Measurements from ENCODE around the gene FZD4. TPM values are rescaled to one million over a fixed set of nuclear protein-coding genes. Genes with fewer than 3 reads are reported as not detected.

FZD4 gene
- total RNA-seq, 2 experiments from 2014 or later, result 0.07 to 0.16 TPM

GRCh38 chr11:86941871-86942599, 13.2 kb downstream of the FZD4 start:
- CTCF ChIA-PET, result interaction anchor here (5.3 kb wide), 1 partner anchor 348 kb away, joined by 32 read pairs; no protein-coding TSS in a partner anchor

GRCh38 chr11:86941077-86941870, 13.9 kb downstream of the FZD4 start:
- H3K9me3 Mint-ChIP-seq, result no peaks in the 10 kb centered on the region
- no peak overlapping the region for H3K27ac Mint-ChIP-seq

More at GRCh38 chr11:86941871-86942599, 13.2 kb downstream of the FZD4 start:
- no peak overlapping the region for H3K4me3 Mint-ChIP-seq
- no peaks in the 10 kb centered on the region for H3K4me1 Mint-ChIP-seq (ENCODE audit: low read depth)
- H3K27me3 Mint-ChIP-seq, result peaks cover 13% of the 10 kb centered on the region
- POLR2A ChIA-PET, result no interaction called here
- H3K36me3 Mint-ChIP-seq (ENCODE audit: low read depth), result no peaks in the 10 kb centered on the region
- intact Hi-C loops (cut with micrococcal nuclease), result no loop called here
- TF ChIP-seq CTCF (IDR thresholded peaks at IDR 0.05), result no peak
- ATAC-seq, result no peak
- H3K9me3 Mint-ChIP-seq, result no peaks in the 10 kb centered on the region
- no peak for DNase-seq
- H3K27ac Mint-ChIP-seq, result no peak overlapping the region

DNA sequence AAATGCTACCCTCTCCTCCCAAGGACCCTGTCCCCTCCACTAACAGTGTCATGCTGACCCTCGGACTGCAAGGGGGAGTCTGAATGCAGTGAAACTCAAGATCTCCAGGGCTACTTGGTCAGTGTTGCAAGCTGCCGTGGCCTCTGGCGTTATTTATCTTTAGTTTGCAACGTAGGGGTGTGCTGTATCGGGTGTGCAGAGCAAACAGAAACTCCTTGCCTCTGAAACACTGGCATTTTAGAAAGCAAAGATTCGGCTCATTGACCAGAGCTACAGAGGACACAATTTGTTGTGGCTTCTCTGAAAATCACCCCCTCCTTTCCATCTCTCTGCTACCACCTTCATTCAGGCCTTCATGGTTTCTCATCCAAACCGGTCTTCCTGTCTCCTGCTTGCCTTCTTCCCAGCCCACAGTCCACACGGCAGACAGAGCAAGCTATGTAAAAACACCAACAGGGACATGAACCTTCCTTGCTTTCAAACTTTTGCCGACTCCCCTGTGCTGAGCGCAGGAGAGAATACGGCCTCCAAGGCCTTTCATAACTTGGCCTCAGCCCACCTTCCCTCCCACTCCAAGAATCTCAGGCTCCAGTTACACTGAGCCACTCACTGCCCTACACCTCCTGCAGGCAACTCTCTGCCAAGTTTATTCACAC, 14.9 kb downstream of the FZD4 start:
- H3K4me3 Mint-ChIP-seq, result no peak overlapping the region
- no peak for TF ChIP-seq CTCF (IDR thresholded peaks at IDR 0.05)
- no peak for ATAC-seq
- intact Hi-C loops (cut with micrococcal nuclease), result no loop called here
- H3K27ac Mint-ChIP-seq, result no peak overlapping the region
- no peak for DNase-seq
- no peaks in the 10 kb centered on the region for H3K9me3 Mint-ChIP-seq
- no peaks in the 10 kb centered on the region for H3K4me1 Mint-ChIP-seq (ENCODE audit: low read depth)
- ChIA-PET CTCF (interaction anchor here (0.9 to 5.3 kb wide), 14 partner anchors 7 to 482 kb away, joined by 3 to 32 read pairs (median 4); no protein-coding TSS in a partner anchor), POLR2A (interaction anchor here (0.6 kb wide), 1 partner anchor 755 kb away, joined by 3 read pairs; no protein-coding TSS in a partner anchor)
- H3K27me3 Mint-ChIP-seq, result peaks cover 10% of the 10 kb centered on the region
- no peaks in the 10 kb centered on the region for H3K36me3 Mint-ChIP-seq (ENCODE audit: low read depth)

More at GRCh38 chr11:86941077-86941870, 13.9 kb downstream of the FZD4 start:
- peaks cover 12% of the 10 kb centered on the region for H3K27me3 Mint-ChIP-seq
- DNase-seq, result no peak
- intact Hi-C loops (cut with micrococcal nuclease), result no loop called here
- TF ChIP-seq CTCF (IDR thresholded peaks at IDR 0.05), result no peak
- no peaks in the 10 kb centered on the region for H3K36me3 Mint-ChIP-seq (ENCODE audit: low read depth)
- CTCF ChIA-PET, result interaction anchor here (0.7 to 5.3 kb wide), 3 partner anchors 71 to 349 kb away, joined by 3 to 32 read pairs (median 3); no protein-coding TSS in a partner anchor
- H3K4me3 Mint-ChIP-seq, result no peak overlapping the region
- ATAC-seq, result no peak
- POLR2A ChIA-PET, result interaction anchor here (0.6 kb wide), 1 partner anchor 540 kb away, joined by 4 read pairs; no protein-coding TSS in a partner anchor
- H3K4me1 Mint-ChIP-seq (ENCODE audit: low read depth), result no peaks in the 10 kb centered on the region

DNA sequence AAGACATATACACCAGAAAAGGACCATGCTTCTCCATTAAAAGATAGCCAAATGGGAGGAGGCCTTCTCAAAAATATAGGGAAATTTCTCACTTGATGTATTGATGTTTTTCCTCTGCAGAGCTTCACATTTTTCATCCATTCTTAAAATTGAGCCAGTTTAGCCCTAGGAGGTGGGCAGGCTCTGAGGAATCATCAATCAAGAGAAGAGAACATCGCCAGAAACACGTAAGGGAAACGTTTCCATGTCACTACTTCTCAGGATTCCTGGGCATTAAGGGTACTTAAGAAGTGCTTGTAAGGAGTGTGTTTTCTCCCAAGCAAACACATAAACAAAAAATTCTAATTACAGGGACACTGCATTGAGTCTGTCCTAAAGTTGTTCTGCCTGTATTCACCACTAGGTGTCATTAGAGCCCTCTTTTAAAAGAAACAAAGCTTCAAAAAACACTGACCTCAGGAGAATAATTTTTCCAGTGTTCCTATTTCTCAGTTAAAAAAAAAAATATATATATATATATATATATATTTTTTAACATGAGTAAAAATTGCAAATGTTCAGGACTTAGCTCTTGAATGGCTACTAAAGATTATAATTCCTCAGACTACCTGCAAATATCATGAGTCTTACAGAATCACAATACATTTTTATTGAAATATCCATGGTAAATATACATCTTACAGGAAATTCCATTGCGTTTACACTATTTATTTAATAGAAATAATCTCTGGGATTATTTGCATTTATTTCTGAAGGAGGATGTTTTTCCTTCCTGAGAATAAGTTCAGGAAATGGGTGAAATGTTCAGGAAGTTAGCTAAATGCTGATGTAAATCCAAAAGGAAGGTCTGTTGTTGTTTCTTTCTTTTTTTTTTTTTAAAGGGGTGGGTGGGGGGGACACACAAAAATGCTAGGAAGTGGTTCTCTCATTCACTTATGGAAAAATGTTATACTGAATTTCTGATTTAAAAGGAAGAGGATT, 16.0 kb downstream of the FZD4 start:
- intact Hi-C loops (cut with micrococcal nuclease), result loop anchor here (2.0 to 5.0 kb wide), 2 partner anchors 352 to 483 kb away; no protein-coding TSS in a partner anchor
- ChIA-PET CTCF (interaction anchor here (0.5 to 5.3 kb wide), 39 partner anchors 8 to 485 kb away, joined by 3 to 32 read pairs (median 4); partner anchors contain the start of gene TMEM135), POLR2A (no interaction called here)
- no peaks in the 10 kb centered on the region for H3K4me1 Mint-ChIP-seq (ENCODE audit: low read depth)
- TF ChIP-seq CTCF (IDR thresholded peaks at IDR 0.05), result peak; percentile 77
- peak; percentile 74 for ATAC-seq
- no peak overlapping the region for H3K4me3 Mint-ChIP-seq
- DNase-seq, result no peak
- H3K36me3 Mint-ChIP-seq (ENCODE audit: low read depth), result no peaks in the 10 kb centered on the region
- H3K9me3 Mint-ChIP-seq, result no peaks in the 10 kb centered on the region
- H3K27me3 Mint-ChIP-seq, result peaks cover 10% of the 10 kb centered on the region
- no peak overlapping the region for H3K27ac Mint-ChIP-seq

All from activated CD8-positive, alpha-beta T cell treated with anti-CD3 and anti-CD28 coated beads for 36 hours (primary cell).